GM18867 (cell line): ENCODE results near the gene SSC5D.
"Not testable (repeated sequence)": the region's sequence is repeated elsewhere in the genome, so short reads cannot be mapped to it uniquely, and the experiment has no call there.

Experiments used
- ATAC-seq: cut with Tn5 transposase; IDR thresholded peaks from one replicate; pipeline ENCODE4 v1.9.1; 2021; ENCODE audit warnings: mild to moderate bottlenecking, moderate library complexity; ENCODE audit not compliant: unreplicated experiment

The SSC5D gene

DNA sequence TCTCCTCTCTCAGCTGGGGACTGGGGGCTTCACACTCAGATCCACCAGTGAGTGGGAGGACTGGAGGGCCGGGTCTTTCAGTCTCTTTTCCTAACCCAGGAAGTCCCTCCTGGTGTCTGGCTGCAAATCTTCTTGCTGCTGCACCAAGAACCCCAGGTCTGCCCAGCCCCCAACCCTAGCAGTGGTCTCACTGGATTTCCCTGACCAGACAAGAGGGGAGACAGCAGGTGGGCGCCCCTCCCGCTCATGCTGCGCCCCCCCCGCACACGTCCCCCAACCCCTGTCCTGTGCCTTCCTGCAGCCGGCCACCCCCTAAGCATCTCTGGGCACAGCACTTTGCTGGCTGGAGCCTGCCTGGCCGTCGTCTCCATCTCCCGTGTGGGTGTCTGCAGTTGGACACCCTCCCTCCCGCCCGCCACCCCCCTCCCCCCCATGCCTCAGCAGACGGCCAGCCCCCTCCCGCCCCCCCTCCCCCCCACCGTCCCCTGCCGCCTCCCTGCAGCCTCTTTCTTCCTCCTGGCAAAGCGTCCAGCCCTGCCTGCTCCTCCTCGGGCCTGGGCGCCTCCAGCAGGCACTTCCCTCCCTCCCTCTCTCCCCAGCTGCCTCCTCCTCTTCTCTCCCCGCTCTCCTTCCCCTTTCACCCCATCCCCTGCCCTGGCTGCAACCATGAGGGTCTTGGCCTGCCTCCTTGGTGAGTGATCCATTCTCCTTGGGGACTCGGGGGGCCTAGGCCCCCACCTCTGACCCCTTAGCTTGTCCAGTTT, at the start of gene SSC5D:
Gene SSC5D, plus strand, starts transcription at position 513 of the 764 bp plus-strand sequence. Its CDS starts 154 bp downstream, at position 667.
- ATAC-seq = no peak

DNA sequence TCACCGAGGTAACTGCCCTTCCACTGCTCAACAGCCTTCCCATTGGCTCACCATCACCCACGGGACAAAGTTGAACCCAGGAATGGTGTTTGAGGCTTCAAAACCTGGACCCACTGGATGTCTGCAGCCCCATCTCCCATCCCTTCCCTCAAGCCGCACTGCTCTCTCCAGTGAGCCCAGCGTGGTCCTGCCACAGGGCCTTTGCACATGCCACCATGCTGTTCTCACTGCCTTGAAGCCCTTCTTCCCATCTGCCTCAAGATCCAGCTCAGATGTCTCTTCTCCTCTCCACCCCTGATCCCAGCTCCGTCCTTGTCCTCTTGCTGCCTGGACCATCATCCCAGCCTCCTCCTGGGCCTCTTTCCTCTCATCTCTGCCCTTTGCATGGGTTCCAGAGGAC, 49.2 kb upstream of the SSC5D start:
- ATAC-seq = no peak

DNA sequence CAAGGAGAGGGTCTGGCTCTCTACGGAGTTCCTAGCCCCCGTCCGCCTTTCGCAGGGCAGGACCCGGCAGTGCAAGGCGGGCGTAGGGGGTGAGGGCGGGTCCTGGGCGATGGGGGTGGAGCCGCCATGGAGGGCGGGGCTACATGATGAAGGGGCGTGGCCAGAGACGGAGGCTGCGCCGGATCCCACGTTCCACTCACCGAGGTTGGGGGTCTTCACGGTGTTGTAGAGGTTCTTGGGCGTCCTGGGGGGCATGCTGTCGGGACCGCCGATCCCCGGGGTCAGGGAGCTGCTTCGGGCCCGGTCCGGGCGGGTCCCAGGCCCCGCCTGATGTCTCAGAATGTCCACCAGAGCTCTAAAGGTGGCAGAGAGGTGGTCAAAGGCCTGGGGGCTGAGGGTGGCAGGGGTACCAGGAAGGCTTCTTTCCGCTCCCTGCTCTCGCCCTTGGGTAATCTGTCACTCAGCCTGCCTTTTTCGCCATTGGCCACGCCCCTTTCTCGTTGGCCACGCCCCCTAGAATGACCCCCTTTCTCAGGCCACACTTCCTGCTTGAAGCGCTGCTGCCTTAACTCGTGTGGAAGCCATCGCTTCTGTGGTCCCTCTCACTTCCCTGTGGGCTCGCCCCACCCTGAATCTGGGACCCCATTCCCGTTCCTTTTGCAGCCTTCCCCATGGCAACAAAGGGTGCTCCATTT, 47.7 kb upstream of the SSC5D start:
- no peak for ATAC-seq

DNA sequence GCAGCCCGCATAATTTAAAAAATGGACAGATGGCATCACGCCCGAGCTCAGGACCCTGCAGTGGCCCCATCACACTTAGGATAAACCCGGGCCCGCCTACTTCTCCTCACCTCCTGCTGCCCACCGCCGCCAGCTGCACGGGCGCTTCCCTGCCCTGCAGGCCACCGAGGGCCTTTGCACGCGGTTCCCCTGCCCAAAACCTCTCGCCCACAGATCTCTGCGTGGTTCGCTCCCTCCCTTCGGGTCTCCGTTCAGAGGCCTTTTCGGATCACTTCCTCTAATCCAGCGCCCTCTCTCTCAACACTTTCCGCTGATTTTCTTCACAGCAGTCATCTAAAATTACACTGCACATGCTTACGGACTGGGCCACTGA, 46.9 kb upstream of the SSC5D start:
- ATAC-seq = no peak

DNA sequence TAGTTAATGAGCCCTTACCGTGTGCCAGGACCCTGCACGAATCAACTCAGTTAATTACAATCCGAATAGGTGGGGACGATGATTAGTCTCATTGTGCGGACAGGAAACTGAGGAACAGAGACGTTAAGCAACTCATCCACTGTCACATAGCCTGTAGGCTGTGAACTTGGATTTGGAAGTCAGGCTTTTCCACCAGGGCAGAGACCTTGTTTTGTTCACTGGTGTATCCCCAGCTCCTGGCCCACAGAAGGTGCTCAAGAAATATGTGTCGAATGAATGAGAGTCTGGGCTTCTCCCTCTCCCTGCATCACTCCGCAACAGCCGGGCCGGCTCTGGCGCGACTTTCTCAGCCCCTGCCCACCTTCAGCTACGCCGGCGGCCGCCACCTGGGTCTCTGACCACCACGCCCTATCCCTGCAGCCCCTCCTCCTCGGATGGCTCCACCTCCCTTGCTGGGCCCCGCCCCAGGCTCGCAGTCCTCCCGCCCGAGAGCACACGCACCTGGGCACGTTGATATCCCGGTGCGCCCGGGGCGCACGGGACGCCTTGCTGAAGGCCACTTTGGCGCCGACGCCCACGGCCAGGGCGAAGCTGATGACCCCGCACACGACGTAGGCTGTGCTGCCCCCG, 46.4 kb upstream of the SSC5D start:
- ATAC-seq = no peak

DNA sequence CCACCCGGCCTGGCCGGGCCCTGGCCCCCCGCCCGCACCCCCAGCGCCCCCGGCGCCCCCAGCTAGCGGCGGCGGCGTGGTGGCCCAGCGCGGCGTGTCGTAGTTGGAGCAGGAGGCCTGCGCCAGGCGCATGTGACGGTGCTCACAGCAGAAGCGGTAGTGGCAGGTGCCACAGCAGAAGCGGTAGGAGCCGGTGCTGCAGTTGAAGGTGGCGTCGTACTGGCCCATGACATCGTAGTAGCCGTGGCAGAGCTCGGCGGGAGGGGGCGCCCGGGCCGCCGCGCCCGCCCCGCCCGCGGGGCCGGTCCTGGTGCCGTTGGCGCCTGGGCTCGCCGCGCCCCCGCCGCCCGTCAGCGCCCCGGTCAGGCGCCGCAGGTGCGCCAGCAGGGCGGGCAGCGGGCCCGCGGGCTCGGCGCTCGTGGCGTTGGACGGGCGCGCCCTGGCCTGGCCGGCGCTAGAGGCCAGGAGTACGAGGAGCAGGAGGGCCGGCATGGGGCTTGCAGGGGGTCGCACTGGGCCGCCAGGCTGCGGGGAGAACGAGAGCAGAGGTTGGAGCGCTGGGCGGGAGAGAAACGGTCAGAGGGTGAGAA, 45.8 kb upstream of the SSC5D start:
- ATAC-seq = no peak

DNA sequence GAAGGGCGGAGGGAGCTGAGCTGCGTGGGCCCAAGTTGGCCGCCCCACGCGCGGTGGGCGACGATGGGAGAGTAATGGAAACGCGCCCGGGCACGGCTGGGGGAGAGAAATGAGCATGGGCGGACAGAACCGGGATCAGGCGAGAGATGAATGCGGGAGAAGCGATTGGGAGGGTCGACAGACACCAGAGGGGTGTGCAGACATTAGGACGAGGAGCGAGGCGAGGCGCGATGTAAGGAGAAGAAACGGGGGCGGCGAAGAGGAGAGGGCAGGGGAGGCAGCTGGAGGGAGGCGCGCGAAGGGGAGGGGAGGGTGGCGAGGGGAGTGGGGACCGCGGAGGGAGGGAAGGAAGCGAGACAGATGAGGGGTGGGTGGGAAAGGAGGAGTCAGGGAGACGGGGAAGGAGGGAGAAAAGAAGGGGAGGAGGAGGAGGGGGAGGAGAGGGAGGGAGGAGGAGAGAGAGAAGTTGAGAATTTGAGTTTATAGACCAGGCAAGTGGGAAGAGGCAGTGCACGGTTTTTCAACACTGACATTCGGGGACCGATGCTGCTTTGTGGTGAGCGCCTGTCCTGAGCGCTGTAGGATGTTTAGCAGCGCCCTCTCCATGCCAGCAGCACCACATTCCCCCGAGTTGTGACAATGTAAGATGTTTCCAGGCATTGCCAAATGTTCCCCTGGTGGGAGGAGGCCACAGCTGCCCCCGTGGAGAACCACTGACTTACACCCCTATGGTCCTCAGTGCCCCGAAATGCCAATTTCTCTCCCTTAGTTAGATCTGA, 45.0 kb upstream of the SSC5D start, which contains the start of gene SHISA7:
Gene SHISA7, minus strand, starts transcription at position 256 of the 779 bp plus-strand sequence. CDS start 437 bp downstream, outside the sequence.
- ATAC-seq = no peak

DNA sequence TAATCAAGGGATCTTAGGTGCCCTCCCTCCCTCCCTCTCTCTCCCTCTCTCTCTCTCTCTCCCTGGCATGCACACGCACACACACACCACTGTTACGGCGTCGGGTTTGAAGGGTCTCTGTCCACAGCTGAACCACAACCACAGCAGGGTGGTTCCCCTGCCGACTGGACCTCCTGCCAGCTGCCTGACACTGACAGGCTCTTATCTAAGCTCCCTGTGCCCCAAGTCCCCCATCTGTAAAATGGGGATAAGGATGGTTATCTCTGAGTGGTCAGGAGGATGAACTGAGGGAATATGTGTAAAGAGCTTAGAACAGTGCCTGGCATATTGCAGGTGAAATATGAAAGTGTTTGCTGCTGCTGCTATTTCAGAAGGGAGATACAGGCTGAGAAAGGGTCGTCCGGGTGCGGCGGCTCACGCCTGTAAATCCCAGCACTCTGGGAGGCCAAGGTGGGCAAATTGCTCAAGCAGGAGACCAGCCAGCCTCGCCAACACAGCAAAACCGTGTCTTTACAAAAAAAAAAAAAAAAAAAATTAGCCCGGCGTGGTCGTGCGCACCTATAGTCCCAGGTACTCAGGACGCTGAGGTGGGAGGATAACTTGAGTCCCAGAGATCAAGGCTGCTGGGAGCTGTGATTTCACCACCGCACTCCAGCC, 44.3 kb upstream of the SSC5D start:
- no peak for ATAC-seq

DNA sequence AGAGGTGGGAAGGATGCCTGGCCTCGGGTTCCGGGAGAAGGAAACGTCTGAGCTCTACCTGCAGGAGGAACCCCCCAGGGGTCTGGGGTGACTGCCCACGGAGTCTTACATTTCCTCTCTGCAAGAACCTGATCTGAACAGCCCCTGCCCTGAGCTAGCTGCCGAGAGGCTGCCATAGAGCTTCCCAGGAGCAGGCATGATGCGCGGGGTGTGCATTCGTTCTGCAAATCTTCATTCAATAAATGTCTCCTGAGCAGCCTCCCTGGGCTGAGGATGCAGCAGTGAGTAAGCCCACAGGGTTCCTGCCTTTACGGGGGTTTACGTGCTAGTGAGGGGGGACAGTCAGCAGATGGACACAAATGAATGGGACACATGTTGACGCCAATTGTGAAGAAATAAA, 43.6 kb upstream of the SSC5D start:
- ATAC-seq = no peak

DNA sequence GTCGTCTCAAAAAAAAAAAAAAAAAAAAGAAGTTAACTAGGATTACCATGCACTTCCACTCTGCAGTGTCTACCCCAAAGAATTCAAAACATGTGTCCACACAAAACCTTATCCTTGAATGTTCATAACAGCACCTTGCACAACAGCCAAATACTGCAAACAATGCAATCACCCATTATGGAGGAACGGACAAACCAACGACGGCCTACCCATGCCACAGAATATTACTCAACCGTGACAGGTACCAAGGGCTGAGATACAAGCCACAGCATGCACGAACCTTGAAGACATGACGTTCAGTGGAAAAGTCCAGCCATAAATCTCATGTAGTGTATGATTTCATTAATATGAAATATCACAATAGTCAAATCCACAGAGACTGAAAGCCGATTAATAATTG, 42.2 kb upstream of the SSC5D start:
- ATAC-seq = no peak

DNA sequence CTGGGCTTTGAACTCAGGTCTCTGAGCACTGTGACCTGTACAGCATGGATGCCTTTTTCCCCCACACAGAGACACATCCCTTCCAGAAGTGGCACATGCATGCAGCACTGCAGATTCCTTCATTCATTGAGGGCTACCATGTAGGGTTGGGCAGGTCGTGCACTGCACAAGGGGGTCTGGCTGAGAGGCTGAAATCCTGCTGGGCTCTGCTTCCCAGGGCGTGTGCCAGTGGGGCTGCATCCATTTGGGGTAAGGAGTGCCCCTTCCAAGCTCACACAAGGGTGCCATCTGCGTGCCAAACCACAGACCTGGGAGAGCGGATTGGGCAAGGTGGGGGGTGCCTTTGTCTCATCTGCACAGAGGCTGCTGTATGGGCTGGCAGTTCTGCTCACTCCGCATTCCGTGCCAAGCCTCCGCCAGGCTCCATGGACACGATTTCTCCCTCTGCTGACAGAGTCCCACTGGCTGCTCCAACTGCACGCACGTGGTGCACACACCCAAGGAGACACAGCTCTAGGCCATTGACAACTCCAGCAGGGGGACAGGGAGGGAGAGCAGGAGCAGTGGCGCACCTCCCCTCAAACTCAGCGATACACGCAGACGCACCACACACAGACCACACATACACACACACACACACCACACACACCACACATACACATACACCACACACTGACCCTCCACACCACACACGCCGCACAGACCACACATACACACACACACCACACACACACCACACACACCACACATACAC, 40.6 kb upstream of the SSC5D start:
- no peak for ATAC-seq

DNA sequence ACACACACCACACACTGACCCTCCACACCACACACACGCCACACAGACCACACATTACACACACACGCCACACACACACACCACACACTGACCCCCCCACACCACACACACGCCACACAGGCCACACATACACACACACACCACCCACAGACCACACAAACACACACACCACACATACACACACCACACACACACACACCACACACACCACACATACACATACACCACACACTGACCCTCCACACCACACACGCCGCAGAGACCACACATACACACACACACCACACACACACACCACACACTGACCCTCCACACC, 40.1 kb upstream of the SSC5D start:
- not testable (repeated sequence) for ATAC-seq

DNA sequence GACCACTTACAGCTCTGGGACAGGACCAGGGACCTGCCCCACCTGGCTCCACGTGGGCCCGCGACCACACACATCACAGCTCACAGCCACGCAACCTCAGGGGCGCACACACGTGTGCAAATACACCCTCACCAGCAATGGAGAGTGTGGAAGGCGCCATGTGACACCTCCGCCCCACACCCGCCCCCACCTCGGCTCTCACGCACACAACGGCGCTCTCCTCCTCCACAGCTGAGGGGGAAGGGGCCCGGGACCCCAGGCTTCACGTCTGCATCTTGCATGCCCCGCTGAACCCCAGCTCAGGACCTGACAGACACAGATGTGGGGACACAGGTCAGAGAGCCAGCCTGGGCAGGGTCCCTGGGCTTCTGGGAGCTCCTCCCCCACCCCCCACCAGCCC, 38.8 kb upstream of the SSC5D start:
- no peak for ATAC-seq

DNA sequence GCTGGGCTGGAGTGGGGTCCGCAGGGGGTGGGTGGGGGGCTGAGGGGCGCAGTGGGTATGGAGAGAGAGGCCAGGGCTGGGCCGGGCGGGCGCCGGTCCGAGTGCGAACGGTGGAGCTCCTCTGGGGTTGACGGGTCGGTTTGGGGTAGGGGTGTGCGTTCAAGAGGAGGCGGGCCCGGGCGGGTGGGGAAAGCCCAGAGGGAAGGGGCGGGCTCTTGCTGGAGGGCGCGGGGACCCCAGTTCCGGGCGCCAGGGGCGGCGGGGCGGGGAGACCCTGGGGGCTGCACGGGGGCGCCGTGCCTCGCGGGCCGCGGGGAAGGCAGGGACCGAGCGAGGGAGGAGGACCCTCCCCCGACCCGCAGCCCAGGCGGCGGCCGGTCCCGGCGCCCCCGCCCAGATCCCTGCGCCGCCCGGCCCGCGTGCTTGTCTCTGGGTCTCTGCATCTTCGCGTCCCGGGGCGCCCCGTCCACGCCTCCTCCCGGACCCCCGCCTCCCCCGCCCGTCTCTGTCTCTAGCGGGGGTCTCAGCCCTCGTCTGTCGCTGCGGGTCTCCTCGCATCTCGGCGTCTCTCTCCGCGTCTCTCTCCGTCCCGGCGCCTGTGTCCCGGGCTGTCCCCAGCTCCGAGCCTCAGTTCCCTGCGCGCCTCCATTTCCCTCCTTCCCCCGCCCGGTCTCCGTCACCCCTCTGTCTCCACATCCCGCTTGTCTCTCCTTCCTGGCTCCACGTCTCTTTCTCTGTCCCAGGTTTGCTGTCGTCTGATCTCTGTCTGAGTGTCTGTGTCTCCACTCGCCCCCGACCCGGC, 36.9 kb upstream of the SSC5D start:
- no peak for ATAC-seq

DNA sequence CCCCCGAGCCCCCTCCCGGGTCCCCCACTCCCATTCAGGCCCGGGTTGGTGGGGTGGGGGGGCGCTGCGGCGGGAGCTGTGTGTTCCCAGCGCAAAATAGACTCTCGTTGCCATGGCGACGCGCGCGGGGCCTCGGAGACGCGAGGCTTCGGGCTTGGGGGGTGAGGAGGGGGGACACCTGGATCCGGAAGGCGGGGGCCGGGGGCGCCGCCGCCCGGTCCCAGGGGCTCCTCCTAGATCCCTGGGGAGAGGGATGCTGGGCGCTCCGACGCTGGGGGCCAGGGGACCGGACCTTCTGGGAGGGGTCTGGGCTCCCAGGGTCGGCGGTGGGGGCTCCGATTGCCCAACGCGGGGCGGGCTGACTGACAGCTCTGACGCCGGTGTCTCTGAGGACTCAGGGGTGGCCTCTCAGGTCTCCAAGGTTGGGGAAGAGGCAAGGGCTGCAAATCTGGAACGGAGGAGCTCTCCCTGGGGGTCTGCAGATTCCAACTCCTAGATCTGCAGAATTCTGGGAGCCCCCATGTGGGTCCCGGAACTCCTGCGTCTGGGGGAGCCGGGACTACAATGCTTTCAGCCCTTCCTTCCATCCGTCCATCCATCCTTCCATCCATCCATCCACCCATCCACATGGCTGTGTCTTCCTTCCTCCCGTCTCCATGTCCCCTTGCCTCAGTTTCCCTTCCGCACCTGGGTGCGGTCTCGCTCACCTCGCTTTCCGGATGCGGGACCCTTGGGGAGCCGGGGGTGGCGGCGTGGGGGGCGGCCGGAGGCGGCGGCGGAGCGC, 36.1 kb upstream of the SSC5D start:
- ATAC-seq = no peak

DNA sequence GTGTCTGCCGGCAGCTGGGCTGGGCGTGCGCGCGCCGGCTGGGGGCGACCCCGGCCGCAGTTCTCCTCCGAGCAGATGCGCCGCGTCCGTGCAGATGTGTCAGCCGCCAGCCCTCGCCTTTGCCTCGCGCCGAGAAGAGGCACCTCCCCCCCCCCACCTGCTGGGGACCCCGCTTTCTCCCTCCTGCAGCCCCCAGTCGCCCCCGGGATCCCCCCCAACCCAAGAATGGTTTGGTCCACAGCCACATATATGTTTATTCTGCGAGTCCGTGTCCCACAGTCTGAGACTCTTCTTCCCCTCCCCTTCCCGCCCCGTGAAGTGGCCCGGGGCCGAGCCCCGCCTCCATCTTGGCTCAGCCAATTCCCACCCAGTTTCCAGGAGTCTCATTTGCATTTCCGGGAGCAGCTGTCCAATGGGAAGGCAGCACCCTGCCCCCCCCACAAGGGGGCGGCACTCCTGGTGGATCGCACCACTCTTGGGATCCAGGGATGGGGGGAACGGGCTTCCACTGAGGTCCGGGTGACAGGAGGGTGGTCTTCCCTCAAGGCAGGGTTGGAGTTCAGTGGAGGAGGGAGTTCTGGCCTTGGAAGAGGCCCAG, 35.4 kb upstream of the SSC5D start:
- ATAC-seq = no peak

DNA sequence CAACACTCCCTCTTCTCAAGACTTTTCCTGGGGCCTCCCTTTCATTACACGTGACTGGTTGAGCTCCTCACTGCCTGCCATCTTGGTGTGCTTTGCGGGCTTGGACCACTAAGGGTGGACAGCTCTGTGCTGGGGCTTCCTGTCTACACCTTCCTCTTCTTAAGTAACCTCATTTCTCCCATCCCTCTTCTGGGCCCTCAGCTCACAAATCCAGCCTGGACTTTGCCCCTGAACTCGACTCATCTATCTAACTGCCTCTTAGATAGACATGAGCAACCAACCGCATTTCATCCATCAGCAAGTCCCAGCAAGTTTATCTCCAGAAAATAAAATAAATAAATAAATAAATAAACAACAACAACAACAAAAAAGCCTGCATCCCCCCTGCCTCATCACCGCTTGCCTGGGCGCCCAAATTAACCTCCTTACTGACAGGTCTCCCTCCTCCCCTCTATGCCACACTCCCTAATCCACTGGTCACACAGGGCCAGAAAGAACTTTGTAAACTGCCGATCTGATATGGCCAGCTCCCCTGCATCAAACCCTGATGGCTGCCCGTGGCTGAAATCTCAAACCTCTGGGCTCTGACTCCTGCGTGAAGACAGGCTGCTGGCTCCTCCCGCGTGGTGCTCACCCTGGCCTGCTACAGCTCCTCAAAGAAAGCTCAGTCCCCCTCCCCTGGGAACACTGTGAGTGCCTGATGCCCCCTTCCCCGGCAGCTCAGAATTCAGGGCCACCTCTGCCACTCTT, 34.5 kb upstream of the SSC5D start:
- no peak for ATAC-seq
